Fibroblast of the conjunctiva (primary cell): ENCODE data around the gene KIF3A.

Source experiments
- DNase-seq: peaks from one replicate; pipeline ENCODE4 v3.0.0-alpha.2; 2010; ENCODE audit warnings: low read depth

The KIF3A gene

DNA sequence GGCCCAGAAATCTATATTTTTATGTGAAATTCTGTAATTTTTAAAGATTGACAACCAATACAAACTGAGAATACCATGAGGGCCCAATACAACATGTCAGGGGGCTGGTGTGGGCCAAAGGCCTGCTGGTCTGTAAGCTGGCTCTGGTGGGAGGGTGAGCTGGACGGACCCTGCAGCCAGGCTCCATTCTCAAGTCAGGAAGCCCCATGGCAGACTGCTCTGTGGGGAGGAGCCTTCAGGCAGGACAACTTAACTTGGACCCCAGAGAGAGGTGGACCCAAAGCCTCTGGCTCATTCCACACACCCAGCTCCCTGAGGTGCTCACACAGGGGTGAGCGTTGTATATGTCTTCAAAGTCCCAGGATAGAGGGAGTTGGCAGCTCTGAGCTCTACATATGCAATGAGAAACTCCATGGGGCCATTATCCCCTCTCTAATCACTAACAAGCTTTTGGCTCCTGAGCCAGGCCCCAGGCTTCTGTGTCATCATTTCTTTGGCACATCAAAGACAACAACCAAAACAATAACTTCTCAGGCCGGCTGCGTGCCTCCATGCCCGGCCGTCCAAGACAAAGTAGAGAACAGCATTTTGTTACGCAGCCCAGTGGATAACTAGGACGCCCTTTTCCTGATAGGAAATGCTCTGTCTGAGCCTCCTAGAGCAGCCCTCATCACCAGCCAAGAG lies 33.3 kb upstream of the KIF3A start:
- DNase-seq = no peak

DNA sequence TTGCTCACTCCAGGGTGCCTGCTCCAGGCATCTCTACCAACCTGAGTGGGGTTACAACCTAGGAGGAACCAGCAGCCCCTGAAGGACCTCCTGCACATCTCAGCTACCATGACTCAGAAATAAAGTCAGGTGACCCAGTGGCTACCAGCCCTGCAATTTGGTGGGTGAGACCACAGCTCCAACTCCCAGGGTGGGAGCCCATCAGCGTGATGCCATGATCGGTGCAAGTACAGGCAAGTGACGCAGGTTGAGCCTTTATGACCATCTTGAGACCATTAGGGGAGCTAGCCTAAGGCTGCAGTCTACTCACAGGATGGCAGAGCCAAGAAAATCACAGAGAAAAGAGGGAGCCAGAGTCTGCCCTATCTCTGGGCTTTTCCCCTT lies 31.1 kb upstream of the KIF3A start:
- no peak for DNase-seq

DNA sequence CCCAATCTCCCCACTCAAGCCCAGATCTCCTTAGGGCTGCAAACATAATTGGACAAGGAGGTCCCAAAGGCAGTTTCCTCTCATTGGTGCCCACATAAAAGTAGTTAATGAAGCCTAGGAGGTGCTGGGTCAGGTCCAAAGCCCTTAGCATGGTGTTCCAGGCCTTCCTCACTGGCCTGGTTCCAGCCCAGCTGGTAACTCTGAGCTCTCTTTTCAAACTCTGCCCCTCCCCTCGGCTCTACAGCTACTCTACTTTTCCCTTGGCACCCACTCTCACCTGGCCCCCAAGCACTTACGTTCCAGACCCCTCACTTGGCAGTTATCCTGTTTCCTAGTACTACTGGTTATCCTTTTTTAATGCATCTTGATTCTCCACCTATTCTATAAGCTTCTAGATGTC lies 29.8 kb upstream of the KIF3A start:
- DNase-seq = no peak

DNA sequence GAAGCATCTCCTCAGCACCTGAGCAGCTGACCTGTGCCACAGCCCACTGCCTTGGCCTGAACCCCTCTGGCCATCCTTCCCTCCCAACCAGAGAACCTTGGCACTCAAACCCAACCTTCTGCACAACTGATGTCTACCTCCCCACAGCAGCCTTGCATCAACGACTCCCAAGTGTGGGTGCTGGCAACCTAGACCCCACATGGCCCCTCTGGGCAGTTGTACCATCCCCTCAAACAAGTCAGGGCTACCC lies 29.4 kb upstream of the KIF3A start:
- DNase-seq = no peak

DNA sequence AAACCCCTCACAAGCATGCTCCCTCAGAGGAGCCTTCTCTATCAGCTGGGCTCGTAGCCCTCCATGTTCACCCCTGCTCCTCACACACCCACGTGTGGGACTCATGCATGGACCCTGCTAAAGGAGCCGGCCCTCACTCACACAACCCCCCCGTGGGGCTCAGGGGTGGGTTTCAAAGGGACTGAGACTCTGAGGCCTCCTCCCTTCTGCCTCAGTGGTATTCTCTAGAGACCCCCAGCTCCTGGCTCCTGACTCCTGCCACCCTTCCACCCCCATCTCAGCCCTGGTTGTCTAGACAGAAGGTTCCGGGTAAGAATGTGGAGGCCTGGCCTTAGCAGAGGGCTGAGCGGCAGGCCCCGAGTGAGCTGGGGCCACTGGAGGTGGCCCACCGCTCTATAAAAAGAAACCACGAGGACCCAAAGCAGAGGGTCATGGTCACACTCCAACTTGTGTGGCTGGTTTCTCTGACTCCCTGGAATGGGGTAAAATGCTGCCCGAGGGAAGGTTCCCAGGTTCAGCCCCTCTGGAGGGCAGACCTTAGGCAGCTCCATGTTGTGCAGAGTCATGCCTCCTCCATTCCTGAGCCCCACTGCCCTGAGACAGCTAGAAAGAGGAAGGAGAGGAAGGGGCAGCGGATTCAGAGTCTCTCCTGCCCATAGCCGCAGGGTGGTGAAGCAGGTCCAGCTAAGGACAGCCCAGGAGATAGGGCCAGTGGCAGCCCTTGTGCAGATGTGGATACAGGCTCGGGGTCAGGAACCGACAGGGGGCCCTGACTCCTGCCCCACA lies 28.9 kb upstream of the KIF3A start:
- no peak for DNase-seq

DNA sequence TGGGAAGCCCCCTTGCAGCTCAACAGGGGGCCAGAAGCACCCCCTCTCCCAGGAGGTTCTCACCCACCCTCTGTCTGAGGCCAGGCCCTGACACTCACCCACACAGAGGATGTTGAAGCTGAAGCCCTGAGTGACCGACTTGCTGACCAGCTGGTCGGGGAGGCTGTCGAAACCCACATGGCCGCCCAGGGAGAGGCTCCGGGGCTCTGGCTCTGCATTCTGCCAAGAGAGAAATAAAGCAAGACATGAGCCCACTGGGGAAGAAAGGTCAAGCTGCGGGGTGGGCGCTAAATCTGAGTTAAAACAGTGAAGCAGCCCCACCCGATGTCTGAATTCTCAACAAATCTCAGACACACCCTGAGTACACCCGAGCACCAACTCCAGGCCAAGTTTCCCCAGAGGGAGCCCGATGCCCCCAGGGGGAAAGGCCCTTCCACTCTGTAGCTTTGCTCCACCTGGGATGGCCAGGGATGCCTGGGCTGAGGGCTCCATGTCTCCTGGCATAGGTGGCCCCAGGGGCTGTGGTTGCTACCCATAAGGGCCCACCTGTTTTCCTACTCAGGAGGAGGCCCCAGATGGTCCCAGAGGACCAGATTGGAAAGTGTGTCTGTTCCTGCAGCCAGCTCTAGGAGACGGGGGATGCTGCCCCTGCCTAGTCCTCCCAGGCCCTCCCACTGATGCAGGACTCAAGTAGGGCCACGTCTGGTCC lies 28.1 kb upstream of the KIF3A start:
- no peak for DNase-seq

DNA sequence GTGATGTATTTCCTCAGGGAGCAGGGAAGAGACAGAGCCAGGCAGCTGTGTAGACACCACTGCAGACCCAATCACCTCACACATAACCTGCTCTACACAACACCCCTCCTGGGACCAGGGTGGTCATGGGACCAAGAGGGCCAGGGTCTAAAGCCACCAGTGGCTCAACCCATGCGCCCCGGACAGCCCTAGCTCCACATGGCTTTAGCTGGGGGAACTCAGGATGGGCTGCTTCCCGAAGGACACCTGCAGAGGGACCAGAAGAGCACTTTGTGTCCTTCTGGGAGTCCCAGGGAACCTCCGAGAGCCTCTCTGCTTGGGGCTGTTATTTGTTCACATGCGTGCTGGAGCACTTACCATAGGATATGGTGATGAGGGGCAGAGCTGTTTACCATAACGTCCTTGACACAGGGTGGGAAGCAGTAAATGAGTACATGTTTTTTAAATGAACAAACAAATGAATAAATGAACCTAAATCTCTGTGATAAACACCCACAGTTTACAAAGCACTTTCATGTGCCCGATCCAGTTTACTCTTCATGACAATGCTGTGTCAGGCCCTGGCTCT lies 27.4 kb upstream of the KIF3A start:
- no peak for DNase-seq

DNA sequence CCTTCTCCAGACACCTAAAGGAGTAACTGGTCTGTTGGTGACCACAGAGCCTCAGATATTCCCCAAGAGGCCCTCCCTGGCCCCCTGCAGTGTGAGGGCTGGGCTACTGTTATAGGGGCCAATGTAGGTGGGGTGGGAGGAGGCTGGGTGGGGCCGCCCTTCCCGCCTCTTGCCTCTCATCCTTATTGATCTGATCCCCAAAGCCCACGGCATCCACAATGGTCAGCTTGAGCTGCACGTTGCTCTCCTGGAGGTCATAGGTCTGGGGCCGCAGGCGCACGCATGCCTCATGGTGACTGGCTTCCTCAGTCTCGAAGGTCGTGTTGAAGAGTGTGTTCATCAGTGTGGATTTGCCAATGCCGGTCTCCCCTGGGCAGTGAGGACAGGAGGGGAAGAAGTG lies 26.7 kb upstream of the KIF3A start:
- no peak for DNase-seq

DNA sequence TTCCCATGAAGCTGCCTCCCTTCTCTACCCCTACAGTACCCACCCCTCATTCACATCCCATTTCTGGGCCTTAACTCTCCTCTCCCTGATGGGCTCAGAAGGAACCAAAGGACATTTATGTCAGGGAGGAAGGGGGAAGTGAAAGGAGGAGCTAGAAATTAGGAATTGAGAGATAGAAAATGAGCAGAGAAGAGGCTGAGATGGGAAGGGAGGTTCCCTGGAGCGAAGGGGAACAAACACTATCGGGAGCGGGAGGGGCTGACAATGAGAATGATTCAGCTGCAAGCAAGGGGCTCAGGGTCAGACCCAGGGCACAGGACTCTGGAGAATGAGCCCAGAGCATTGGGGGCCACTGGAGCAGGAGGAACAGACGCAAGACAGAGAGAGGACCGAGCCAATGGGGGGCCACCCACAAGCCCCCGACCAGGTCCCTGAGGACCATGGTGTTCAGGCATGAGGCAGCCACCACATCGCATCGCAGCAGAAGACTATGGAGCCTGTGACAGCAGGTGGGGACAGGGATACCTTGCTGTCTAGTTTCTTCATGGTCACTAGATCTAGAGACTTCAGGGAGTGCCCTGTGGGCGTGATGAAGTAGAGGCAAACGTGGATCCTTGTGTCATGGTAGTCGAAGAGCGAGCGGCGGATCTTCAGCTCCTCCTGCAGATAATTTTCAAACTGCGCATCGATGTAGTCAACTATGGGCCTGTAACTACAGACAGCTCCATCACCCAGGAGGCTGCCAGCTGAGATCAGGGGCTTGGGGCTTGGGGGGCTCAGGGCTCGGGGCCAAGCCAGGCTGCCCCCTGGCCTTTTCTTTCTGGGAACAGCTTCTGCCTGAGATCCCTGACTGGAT lies 26.1 kb upstream of the KIF3A start:
- no peak for DNase-seq

DNA sequence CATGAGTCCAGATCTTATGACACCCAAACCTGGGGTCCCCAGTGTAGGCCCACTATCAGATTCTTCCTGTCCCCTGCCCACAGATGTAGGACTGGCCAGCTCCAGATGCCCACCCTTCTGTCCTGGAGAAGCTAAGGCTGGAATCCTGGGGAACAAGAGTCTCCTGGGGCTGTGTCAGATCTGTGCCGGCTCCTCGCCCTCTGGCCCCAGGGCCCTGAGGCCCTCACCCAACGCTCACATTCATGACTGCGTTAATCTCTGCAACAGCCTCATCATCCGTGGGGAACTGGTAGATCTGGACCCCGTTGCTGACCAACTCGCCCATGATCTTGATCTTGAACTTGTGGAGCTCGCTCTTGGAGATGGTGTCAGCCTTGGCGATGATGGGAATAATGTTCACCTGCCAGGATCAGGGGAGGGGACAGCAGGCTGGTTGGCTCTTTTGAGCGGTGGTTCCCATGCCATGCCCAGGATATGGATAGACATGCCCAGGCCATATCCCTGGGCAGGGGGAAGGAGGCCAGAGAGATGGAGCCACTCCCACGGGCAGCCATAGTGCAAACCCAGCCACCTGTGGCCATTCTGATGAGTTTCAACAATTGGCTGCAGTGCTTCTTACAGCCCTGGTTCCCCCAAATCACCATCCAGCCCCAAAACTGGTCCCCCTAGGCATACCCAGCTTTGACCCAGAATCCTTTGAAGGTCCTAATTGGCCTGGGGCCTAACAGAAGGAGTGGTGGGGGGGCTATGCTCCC lies 25.1 kb upstream of the KIF3A start:
- DNase-seq = no peak

DNA sequence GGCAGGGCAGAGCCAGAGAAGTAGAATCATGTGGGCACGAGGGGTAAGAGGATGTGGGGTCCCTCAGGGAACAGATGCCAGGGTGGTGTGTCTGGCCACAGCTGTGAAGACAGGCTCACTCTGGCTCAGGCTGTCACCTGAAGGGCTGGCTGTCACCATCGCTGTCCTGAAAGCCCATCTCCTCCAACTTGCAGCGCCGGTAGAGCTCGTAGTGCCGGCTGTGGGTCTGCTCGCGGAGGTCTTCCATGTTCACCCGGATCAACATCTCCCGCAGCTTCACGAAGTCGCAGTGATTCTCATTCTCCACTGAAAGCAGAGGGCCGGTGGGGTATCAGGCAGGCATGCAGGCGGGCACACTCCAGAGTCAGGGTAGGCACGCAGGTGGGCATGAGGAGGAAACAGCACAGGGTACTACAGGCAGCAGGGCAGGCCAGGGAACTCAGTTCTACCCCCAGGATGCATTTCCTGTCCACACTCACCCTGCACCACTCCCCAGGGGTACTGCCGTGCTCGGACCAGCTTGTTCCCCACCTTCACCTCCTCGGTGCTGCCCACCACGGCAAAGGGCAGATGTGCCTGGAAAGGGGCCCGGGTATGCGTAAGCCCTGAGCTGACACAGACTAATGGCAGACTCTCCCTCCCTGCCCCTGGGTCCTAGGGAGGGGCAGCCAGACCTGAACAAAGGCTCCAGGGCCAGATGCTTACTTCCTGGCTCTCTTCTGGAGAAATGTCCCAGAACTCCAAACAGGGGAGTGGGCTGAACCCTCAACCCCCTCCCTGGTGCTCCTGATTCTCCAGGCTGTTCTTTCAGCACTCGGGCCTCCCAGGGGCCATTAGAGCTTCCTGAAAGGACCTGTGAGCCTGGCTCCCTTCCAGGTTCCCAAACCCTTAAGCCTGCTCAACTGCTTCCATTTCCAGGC lies 24.2 kb upstream of the KIF3A start:
- no peak for DNase-seq

DNA sequence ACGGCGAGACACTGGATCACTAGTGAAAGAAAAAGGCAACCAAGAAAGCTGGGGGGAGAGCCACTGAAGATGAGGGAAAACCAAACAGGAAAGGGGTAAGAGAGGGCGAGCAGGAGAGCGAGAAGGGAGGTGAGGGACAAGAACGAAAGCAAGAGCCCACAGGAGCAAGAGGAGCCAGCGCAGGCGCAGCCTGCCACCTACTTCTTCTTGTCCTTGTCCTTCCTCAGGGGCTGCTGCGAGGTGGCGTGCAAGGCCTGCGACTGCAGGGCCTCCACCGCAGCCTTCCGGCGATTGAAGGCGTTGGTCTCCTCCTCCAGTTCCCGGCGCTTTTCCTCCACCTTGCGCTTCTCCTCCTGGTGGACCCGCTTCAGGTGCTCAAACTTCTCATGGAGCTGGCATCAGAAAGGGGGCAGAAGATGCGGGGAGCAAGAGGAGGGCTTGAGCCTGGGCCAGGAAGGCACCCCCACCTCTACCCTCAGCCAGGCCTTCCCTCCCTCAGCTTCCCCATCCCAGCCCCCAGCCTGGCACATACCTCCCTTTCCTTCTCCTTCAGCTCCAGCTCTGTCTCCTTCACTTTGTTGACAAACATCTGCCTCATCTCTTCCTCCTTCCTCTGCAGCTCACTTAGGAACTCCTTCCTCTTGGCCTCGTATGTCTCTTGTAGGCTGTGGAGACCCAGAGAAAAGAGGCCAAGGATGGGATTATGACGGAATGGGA lies 23.4 kb upstream of the KIF3A start:
- no peak for DNase-seq

DNA sequence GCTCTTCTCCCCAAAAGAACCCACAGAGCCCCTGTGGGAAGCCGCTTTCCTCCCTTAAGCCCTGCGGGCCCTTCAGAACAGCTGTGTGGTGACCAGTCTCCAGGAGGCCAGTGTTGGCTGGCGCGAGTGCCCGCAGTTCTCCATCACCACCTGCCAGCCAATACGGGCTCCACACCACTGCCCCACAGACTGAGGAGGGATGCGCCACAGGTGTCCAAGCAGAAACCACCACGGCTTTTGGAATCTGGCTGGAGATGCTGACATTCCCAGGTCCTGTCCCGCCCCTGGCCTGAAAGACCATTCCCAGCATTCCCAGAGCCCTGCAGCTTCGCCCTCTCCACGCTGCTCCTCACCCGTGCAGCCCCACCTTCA lies 22.7 kb upstream of the KIF3A start:
- DNase-seq = no peak

DNA sequence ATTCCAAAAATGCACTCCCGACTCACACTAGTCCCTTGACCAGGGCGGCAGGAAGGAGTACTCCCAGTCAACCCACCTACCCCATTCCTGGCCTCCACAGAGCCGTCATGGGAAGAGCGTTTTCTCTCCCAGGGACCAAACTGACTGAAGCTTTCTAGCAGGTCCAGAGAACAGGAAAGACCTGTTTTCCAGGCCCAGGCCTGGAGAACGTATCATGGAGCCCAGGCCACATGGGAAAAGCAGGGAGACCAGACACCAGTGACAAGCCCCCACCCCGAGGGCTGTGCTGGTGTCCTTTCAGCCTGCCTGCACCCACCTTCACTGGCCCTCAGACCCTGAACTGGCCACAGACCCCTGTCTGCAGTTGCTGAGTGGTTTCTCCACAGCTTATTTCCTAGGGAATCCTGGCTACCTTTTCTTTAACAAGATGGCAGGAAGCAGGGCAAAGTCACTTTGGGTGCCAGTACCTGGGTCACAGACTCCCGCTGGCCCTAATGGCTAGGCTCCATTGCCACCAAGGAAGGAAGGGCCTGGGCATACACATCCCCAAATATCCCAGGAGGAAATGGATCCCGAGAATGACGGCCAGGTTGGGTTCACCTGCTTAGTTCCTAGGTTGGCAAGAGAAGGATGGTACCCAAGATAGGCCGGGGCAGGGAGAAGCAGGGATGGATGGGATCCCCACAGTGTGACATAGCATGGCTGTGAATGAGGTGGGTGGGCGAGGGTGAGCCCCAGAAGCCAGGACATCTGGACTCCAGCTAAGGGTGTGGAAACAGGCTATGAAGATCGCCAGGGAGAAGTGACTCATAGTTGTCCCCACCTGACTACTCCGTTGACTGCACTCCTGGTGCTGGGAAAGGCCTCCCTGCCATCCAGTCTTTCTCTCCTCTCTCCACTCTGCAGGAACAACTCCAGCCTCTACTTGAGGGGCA lies 22.0 kb upstream of the KIF3A start:
- DNase-seq = no peak

DNA sequence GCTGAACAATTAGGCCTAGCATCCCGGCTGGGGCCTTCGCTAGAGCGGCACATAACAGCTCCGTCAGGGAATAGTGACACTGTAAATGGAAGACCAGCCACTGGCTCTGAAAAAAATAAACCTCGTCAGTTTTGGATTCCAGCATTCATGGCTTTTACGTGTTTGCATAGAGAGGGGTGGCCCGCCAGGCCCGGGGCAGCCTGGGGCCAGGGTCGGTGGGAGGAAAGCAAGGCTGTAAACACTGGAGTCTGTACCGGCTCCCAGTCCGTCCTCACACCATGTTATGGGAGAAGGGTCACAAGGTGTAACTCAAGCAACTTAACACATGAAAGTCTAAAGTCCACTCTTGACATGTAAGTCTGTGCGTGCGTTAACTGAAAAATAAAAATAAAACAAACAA lies 21.1 kb upstream of the KIF3A start:
- DNase-seq = no peak

DNA sequence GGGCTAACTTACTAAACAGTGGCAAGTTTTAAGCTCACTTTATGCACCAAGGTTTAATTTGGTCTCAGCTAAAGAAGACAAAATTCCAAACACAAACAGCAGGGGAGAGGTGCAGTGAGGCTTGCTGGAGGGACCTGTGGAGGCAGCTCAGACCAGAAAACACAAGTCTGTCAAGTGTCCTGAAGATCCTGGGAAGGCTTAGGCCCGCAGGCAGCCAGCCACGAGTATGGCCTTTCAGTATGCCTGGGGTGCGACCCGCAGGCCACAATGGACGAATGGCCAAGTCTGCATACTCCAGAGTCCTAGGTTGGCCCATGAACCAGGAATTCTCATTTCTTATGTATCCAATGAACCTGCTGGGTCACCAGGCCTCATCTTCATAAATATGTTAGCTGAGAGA lies 19.2 kb upstream of the KIF3A start:
- no peak for DNase-seq

DNA sequence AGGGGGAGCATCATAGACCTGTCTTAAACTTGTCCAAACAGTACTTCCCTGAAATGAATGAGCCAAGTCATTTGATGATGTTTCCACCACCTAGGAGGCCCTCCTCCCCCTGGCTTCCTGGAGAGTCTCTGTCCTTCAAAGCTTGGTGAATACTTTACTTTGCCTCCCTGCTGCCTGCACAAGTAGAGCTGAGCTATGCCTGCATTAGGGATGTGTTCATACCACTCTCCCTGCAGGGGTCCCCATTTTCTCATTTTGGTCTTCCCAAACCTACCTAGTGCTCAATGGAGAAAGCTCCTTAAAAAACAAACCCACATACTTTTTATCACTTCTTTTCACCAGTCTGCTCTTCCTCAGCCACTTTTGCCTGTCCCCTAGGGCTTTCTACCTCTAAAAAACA lies 17.6 kb upstream of the KIF3A start:
- no peak for DNase-seq

DNA sequence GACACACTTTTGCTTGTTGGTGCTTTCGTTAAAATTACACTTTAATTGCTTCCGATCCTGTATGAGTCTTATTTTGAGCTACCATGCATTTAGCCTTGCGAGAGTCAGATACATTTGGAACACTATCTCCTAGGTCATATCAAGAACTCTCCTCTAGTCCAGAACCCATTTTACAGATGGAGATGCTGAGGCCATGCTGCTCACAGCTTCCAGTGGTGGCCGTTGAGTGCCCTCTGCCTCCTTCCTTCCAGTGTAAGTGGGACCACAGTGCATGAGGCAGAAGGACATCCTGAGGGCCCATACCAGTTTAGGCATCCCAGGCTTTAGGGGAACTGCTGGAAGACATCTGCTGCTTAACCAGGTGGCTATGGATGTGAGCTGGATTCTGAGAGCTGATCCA lies 16.8 kb upstream of the KIF3A start:
- no peak for DNase-seq
